K562 (cell line): ENCODE results near the gene ZNF865. TPM values are rescaled to one million over a fixed set of nuclear protein-coding genes. Genes with fewer than 3 reads are reported as not detected.
A peak's percentile ranks its signal among the peaks of the same experiment; 100 is the strongest.
"Not testable (repeated sequence)": the region's sequence is repeated elsewhere in the genome, so short reads cannot be mapped to it uniquely, and the experiment has no call there.

Experiments used
- ATAC-seq: fragments of 200-7000 bp; cut with Tn5 transposase; 3 replicates; pipeline ENCODE4 v1.9.1; 2020; ENCODE audit warnings: moderate library complexity
- BruUV-seq: library from RNA; stranded (reverse); fragments of 400-500 nt; replicated peaks from 2 replicates; lab custom pipeline; 2021; lab: Mats Ljungman, UMichigan
- CTCF ChIA-PET: fragments of 300-600 bp; formaldehyde crosslinking; extraction: SDS; loops from one replicate; lab custom pipeline; 2021; ENCODE audit warnings: low intra/inter-chr PET ratio; lab: Yijun Ruan, JAX
- POLR2A ChIA-PET: fragments of 300-600, 350-650 bp; sonication (Branson Sonifier 250); formaldehyde crosslinking; extraction: SDS; loops from one replicate; lab custom pipeline; 2021; ENCODE audit warnings: antibody characterized with exemption, inconsistent platforms; lab: Yijun Ruan, JAX
- DNase-seq, 4 experiments: peaks; one replicate each; pipeline versions ENCODE4 v3.0.0 to v3.0.0-alpha.2; 2011 to 2018; ENCODE audit warnings: low spot score in 3 of 4, mixed read lengths in 3 of 4; ENCODE audit errors: extremely low read depth in 1 of 4
- FAIRE-seq: peaks from 2 replicates; lab custom pipeline; 2011; peaks lifted over from hg19 to GRCh38; lab: Jason Lieb, UNC
- H2AFZ ChIP-seq: 2 replicates; pipeline ENCODE4 v1.6.0; 2011; ENCODE audit warnings: low read depth, low read length, control low read depth, inconsistent platforms
- H3K27ac ChIP-seq: fragments of 200-600 bp; 3 replicates; pipeline ENCODE4 v1.8.0; 2011; ENCODE audit warnings: low read depth, mild to moderate bottlenecking, control low read depth, inconsistent platforms, low read length, moderate library complexity, mixed read lengths; ENCODE audit errors: extremely low read depth
- H3K27me3 ChIP-seq, 2 experiments: fragments of 300-600 bp in 1 of 2; 2 replicates in 1 of 2; 3 replicates in 1 of 2; pipeline versions ENCODE4 v1.6.0 to v1.8.0; 2011; ENCODE audit warnings: inconsistent platforms in 2 of 2, low read length in 2 of 2, mild to moderate bottlenecking in 1 of 2, mixed read lengths in 1 of 2, moderate library complexity in 1 of 2; ENCODE audit not compliant: control insufficient read depth in 2 of 2, insufficient read depth in 2 of 2
- H3K36me3 ChIP-seq: fragments of 300-600 bp; 3 replicates; pipeline ENCODE4 v1.8.0; 2011; ENCODE audit warnings: mild to moderate bottlenecking, low read length, inconsistent platforms; ENCODE audit not compliant: control insufficient read depth, insufficient read depth
- H3K4me1 ChIP-seq, 2 experiments: fragments of 200-600 bp in 1 of 2; replicated peaks in 1 of 2; 2 replicates in 1 of 2; 3 replicates in 1 of 2; pipeline versions ENCODE4 v1.5.1 to v1.8.0; 2011; ENCODE audit warnings: inconsistent platforms in 2 of 2, low read length in 2 of 2, mild to moderate bottlenecking in 1 of 2, mixed read lengths in 1 of 2, moderate library complexity in 1 of 2; ENCODE audit not compliant: control insufficient read depth in 2 of 2, insufficient read depth in 2 of 2
- H3K4me2 ChIP-seq: 2 replicates; pipeline ENCODE4 v1.6.1; 2011; ENCODE audit warnings: low read length, control low read depth, inconsistent platforms, mixed read lengths; ENCODE audit not compliant: insufficient read depth
- H3K4me3 ChIP-seq: fragments of 200-600 bp; sonication (generic), shearing (Covaris generic); 2 replicates; pipeline ENCODE4 v1.5.1; 2016; ENCODE audit warnings: control low read depth, inconsistent platforms
- H3K79me2 ChIP-seq: fragments of 200-600 bp; 3 replicates; pipeline ENCODE4 v1.8.0; 2011; ENCODE audit warnings: low read length, inconsistent platforms; ENCODE audit not compliant: control insufficient read depth, insufficient read depth
- H3K9ac ChIP-seq, 2 experiments: 2 replicates each; pipeline versions ENCODE4 v1.6.0 to v1.6.1; 2011; ENCODE audit warnings: low read depth in 2 of 2, low read length in 2 of 2, control low read depth in 1 of 2, inconsistent platforms in 1 of 2, mild to moderate bottlenecking in 1 of 2, mixed read lengths in 1 of 2; ENCODE audit not compliant: insufficient read depth in 1 of 2
- H3K9me1 ChIP-seq: one replicate; pipeline ENCODE4 v1.6.0; 2011; ENCODE audit warnings: inconsistent platforms, mild to moderate bottlenecking, low read length, moderate library complexity; ENCODE audit not compliant: control insufficient read depth, insufficient read depth
- H3K9me3 ChIP-seq: replicated peaks from 2 replicates; pipeline ENCODE4 v1.5.1; 2011; ENCODE audit warnings: low read depth, low read length, inconsistent platforms; ENCODE audit not compliant: control insufficient read depth, insufficient read depth
- H4K20me1 ChIP-seq: replicated peaks from 2 replicates; pipeline ENCODE4 v1.6.1; 2011; ENCODE audit warnings: low read length, inconsistent platforms, mixed read lengths; ENCODE audit not compliant: control insufficient read depth, insufficient read depth
- CEBPB ChIP-seq: fragments of 450-650 bp; IDR thresholded peaks from 2 replicates; pipeline ENCODE4 v1.6.1; 2016; ENCODE audit warnings: missing genetic modification characterization, missing compliant biosample characterization
- CEBPG ChIP-seq, 3 experiments: fragments of 200-800 bp in 1 of 3; sonication (Bioruptor generic) in 1 of 3; sonication (generic) in 1 of 3; formaldehyde crosslinking in 1 of 3; IDR thresholded peaks in 2 of 3; conservative IDR thresholded peaks in 1 of 3; 2 replicates each; pipeline versions ENCODE4 v1.6.1 to v1.8.0; 2016 to 2022; ENCODE audit warnings: missing compliant biosample characterization in 2 of 3, missing genetic modification characterization in 2 of 3, mild to moderate bottlenecking in 1 of 3, missing genetic modification reagents in 1 of 3
- PKNOX1 ChIP-seq: fragments of 450-650 bp; IDR thresholded peaks from 2 replicates; pipeline ENCODE4 v1.6.1; 2016
- WGBS: fragments of 100-300 bp; shearing (Covaris generic); methylation state at CpG from one replicate; pipeline ENCODE4 v1.1.6; 2016; ENCODE audit warnings: low coverage, mixed read lengths; ENCODE audit not compliant: insufficient coverage; ENCODE audit errors: missing lambda C conversion rate; 5-methylcytosine and 5-hydroxymethylcytosine counted together
- in situ Hi-C: fragments of 300-500 bp; cut with MboI; formaldehyde crosslinking; loops from 4 replicates; pipeline ENCODE4 v1.15.0; 2018; ENCODE audit warnings: inconsistent platforms, mixed read lengths
- intact Hi-C: fragments of 100-400 bp; cut with micrococcal nuclease; formaldehyde crosslinking; loops from 2 replicates; pipeline ENCODE4 v1.14.2; 2022
- polyA plus RNA-seq, 8 experiments: library from polyadenylated mRNA; depleted of rRNA in 4 of 8; stranded (reverse) in 5 of 8; unstranded in 3 of 8; fragments of >200 nt; fragmentation: Nextera tagmentation in 2 of 8; fragmentation: Illumina TruSeq in 1 of 8; extraction: Ambion mirVana in 2 of 8; extraction: Trizol in 1 of 8; gene quantifications; 2 replicates each; pipeline versions ENCODE4 v1.2.1 to v1.2.3, GENCODE V29; 2011 to 2014; ENCODE audit warnings: inconsistent platforms in 1 of 8, missing spikeins in 1 of 8
- total RNA-seq, 7 experiments: library from RNA; depleted of rRNA in 6 of 7; stranded (reverse); fragments of >200 nt in 6 of 7; fragmentation: Illumina TruSeq in 2 of 7; extraction: Trizol in 2 of 7; gene quantifications; 2 replicates each; pipeline versions ENCODE4 v1.2.1 to v1.2.3, GENCODE V29; 2011 to 2021; ENCODE audit warnings: low replicate concordance in 1 of 7

The ZNF865 gene
- total and polyA plus RNA-seq, 9 of the 15 experiments (the other 6 are each of a cell fraction or from before 2014, with no cell fraction given) = 0.40 to 18.8 (median 1.6) TPM; not detected in 2

- H4K20me1 ChIP-seq, intact Hi-C loops, H2AFZ ChIP-seq: not testable (repeated sequence)
- TF ChIP-seq PKNOX1 = 0 out of 2 replicates have a peak, but pooled peaks have one; percentile 2
- TF ChIP-seq, all 486 proteins: peak for 1; not testable (repeated sequence) for 485
- H3K36me3 ChIP-seq, H3K9ac ChIP-seq, BruUV-seq, CTCF ChIA-PET, DNase-seq, H3K9me1 ChIP-seq, H3K4me3 ChIP-seq, in situ Hi-C loops, H3K9me3 ChIP-seq, H3K4me2 ChIP-seq, FAIRE-seq, ATAC-seq, H3K27ac ChIP-seq: not testable (repeated sequence)
- Histone ChIP-seq H3K79me2 (peaks cover 12% of the 10 kb centered on the region), H3K27me3 (peaks cover 8 to 12% of the 10 kb centered on the region in 2 experiments; a peak in 4 of 5 replicates), H3K4me1 (peaks cover 13 to 44% of the 10 kb centered on the region in 2 experiments; a peak in 3 of 5 replicates)
- 10% methylated on average over 4 of the region's 4 CpGs for WGBS
- POLR2A ChIA-PET = interaction anchor here (1.9 kb wide), 1 partner anchor 17 kb away, joined by 9 read pairs; the partner anchor contains the start of gene FIZ1
Observed at GRCh38 chr19:55582284-55582683, 23.2 kb upstream of the ZNF865 start.

DNA sequence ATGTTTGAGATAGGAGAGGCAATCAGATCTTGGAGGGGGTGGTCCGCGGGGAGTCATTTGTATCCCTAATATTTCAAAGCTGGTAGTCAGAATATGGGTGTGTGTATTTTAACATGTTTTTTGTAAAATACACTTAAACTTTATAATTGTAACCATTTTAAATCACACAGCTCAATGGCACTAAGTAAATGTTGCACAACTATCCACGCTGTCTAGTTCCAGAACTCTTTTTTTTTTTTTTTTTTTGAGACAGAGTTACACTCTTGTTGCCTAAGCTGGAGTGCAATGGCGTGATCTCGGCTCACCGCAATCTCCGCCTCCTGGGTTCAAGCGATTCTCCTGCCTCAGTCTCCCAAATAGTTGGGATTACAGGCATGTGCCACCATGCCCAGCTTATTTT lies 21.6 kb upstream of the ZNF865 start:
- H3K9me3 ChIP-seq; intact Hi-C loops; H3K27ac ChIP-seq; FAIRE-seq; H4K20me1 ChIP-seq; CTCF ChIA-PET; H2AFZ ChIP-seq; H3K4me3 ChIP-seq; H3K9ac ChIP-seq; H3K4me2 ChIP-seq; DNase-seq; POLR2A ChIA-PET; ATAC-seq; in situ Hi-C loops; BruUV-seq; H3K36me3 ChIP-seq; H3K9me1 ChIP-seq; TF ChIP-seq CEBPG (CRISPR knock-in tag; IDR thresholded peaks at IDR 0.05): not testable (repeated sequence)
- TF ChIP-seq CEBPG (tag; conservative IDR thresholded peaks at IDR 0.05 in 1 of 2, IDR thresholded peaks at IDR 0.05 in 1 of 2) (peak in 1 of 2 experiments; percentile 53; a peak in 3 of 4 replicates), CEBPB (tag) (peak; percentile 63)
- WGBS = 35% methylated on average over 8 of the region's 8 CpGs
- Histone ChIP-seq H3K27me3 (peaks cover 8 to 12% of the 10 kb centered on the region in 2 experiments; a peak in 4 of 5 replicates), H3K4me1 (peaks cover 13 to 41% of the 10 kb centered on the region in 2 experiments; a peak in 3 of 5 replicates), H3K79me2 (peaks cover 12% of the 10 kb centered on the region)
